K562 (cell line): ENCODE measurements around the gene SLC38A2. TPM values are rescaled to one million over a fixed set of nuclear protein-coding genes. Genes with fewer than 3 reads are reported as not detected.

Source experiments
- CBFA2T3 ChIP-seq: fragments of 450-650 bp; IDR thresholded peaks from 2 replicates; pipeline ENCODE4 v1.6.1; 2017
- CCAR2 ChIP-seq: fragments of 200-400 bp; formaldehyde crosslinking; IDR thresholded peaks from 2 replicates; pipeline ENCODE4 v1.6.1; 2017; ENCODE audit warnings: mild to moderate bottlenecking, low read depth, low read length
- CHD7 ChIP-seq: fragments of 200-600 bp; sonication (generic); IDR thresholded peaks from one replicate; pipeline ENCODE4 v1.6.1; 2012; ENCODE audit warnings: mild to moderate bottlenecking, low read depth, low read length, inconsistent platforms
- EGR1 ChIP-seq: fragments of 450-650 bp; conservative IDR thresholded peaks from 2 replicates; pipeline ENCODE4 v1.6.1; 2017; ENCODE audit warnings: mild to moderate bottlenecking
- EP400 ChIP-seq: fragments of 450-650 bp; IDR thresholded peaks from 2 replicates; pipeline ENCODE4 v1.6.1; 2017; ENCODE audit warnings: antibody characterized with exemption, mild to moderate bottlenecking, moderate library complexity
- FOXJ2 ChIP-seq: fragments of 200-800 bp; sonication (Bioruptor generic); IDR thresholded peaks from 2 replicates; pipeline ENCODE4 v1.6.1; 2016; ENCODE audit warnings: missing genetic modification characterization, missing compliant biosample characterization
- NKRF ChIP-seq: fragments of 450-650 bp; IDR thresholded peaks from 2 replicates; pipeline ENCODE4 v1.6.1; 2016; ENCODE audit warnings: borderline replicate concordance
- PHF8 ChIP-seq: fragments of 200-600 bp; sonication (generic); IDR thresholded peaks from 2 replicates; pipeline ENCODE4 v1.6.1; 2012; ENCODE audit warnings: mixed run types, mild to moderate bottlenecking, inconsistent platforms, low read length, moderate library complexity, borderline replicate concordance
- ZBTB49 ChIP-seq: sonication (generic); formaldehyde crosslinking; IDR thresholded peaks from 2 replicates; pipeline ENCODE4 v1.8.0; 2022; ENCODE audit warnings: missing genetic modification reagents, mild to moderate bottlenecking, borderline replicate concordance
- ZC3H11A ChIP-seq: IDR thresholded peaks from 2 replicates; pipeline ENCODE4 v1.6.1; 2012; ENCODE audit warnings: low read depth, low read length, improper control_type of control experiment
- ZC3H8 ChIP-seq: fragments of 450-650 bp; IDR thresholded peaks from 2 replicates; pipeline ENCODE4 v1.6.1; 2017
- polyA plus RNA-seq, 8 experiments: library from polyadenylated mRNA; depleted of rRNA in 4 of 8; stranded (reverse) in 5 of 8; unstranded in 3 of 8; fragments of >200 nt; fragmentation: Nextera tagmentation in 2 of 8; fragmentation: Illumina TruSeq in 1 of 8; extraction: Ambion mirVana in 2 of 8; extraction: Trizol in 1 of 8; gene quantifications; 2 replicates each; pipeline versions ENCODE4 v1.2.1 to v1.2.3, GENCODE V29; 2011 to 2014; ENCODE audit warnings: inconsistent platforms in 1 of 8, missing spikeins in 1 of 8
- total RNA-seq, 7 experiments: library from RNA; depleted of rRNA in 6 of 7; stranded (reverse); fragments of >200 nt in 6 of 7; fragmentation: Illumina TruSeq in 2 of 7; extraction: Trizol in 2 of 7; gene quantifications; 2 replicates each; pipeline versions ENCODE4 v1.2.1 to v1.2.3, GENCODE V29; 2011 to 2021; ENCODE audit warnings: low replicate concordance in 1 of 7

Gene SLC38A2
- total and polyA plus RNA-seq, 9 of the 15 experiments (the other 6 are each of a cell fraction or from before 2014, with no cell fraction given) = 98.7 to 292 (median 143) TPM

- TF ChIP-seq CHD7 = no peak
- TF ChIP-seq CBFA2T3 = no peak
- peak; percentile 28 for TF ChIP-seq EGR1
- TF ChIP-seq FOXJ2 (tag) = no peak; the same call in 1 of the 2 replicates
- no peak for TF ChIP-seq CCAR2
- no peak for TF ChIP-seq ZC3H8
- no peak for TF ChIP-seq ZC3H11A
- TF ChIP-seq ZBTB49 (CRISPR knock-in tag) = no peak
- TF ChIP-seq EP400 = 0 out of 2 replicates have a peak, but pooled peaks have one; percentile 74
- no peak; the same call in 1 of the 2 replicates for TF ChIP-seq NKRF
- TF ChIP-seq PHF8 = no peak
Observed at GRCh38 chr12:46371718-46372543, 642 bp downstream of the SLC38A2 start (continued).
